Limb (tissue), 2 donors: ENCODE measurements around the gene NTMT2.
"Not testable (repeated sequence)": the region's sequence is repeated elsewhere in the genome, so short reads cannot be mapped to it uniquely, and the experiment has no call there.

Experiments
- DNase-seq, 2 donors: peaks; one replicate each; pipeline ENCODE4 v3.0.0-alpha.2; 2016; ENCODE audit errors: extremely low spot score in 2 of 2

Gene NTMT2

DNA sequence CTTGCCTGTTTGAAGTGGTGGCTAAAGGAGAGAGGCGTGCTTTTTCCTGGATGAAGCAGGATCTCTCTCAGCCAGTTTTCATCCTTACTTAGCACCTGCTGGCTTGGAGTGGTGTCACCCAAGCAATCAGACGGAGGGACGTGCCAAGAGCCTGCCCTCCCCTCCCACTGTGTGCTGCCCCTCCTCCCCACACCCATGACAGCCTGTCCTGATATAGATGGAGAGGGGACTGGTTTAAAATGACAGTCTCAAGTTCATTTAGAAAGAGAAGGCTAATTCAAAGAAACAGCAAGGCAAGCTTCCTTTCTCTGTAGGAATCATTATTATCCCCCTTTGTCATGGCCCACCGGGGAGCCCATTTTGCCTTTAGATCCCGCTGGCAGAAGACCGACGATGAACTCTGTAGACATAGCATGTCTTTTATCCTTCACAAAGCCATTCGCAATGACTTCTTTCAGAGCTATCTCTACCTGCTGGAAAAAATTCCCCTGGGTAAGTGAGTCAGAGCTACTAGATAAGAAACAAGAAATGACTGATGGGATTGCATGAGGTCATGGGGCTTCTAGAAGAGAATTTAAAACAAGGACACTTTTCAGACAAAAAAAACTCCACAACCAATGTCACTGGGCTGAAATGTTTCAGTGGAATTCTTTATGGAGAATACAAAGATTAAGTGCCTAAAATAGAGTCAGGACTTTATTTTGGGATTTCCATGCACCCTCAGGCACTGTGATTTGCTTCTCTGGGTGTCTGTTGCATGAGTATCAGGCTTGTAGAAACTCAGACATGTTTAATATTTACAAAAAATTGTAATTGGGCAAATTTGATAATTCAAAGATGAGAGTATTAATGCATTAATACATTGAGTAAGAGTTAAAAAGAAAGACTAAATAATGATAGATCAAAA lies at the start of gene NTMT2:
TSS of gene NTMT2 (plus strand) at position 190 of the 907 bp plus-strand sequence. CDS start at position 339, 149 bp downstream.
- no peak for DNase-seq

DNA sequence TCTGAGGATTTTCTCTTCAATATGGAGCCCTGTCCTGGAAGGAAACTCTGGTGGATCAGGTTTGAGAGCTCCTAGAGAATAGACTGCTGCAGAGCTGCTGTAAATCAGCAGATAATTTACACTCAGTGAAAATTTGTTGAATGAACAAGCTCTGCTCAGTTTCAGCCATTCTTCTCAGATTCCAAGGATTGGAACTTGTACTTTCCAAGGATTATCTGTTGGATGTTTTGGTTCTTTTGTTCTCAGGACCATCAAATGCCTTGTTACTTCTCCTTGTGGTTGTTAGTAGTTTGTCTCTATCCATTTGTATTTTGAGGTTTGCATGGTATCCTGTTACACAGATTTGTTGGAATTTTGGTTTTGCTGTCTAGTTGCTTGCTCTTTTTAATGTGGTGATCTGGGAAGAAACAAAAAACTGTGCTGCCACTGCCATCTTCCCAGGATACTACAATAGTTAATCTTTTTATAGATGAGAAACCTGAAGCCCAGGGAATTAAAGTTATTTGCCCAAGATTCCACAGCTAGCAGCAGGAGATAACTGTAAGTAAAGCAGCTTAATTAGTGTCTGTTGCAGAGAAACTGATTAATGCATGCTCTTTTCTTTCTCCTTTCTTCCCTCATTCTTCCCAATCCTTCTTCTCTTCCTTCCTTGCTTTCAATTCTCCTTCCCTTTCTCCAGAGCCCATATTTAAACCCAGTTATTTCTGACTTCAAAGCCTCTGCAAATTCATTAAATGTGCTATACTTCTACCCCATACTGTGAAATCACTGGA lies 49.6 kb upstream of the NTMT2 start:
- DNase-seq = no peak

DNA sequence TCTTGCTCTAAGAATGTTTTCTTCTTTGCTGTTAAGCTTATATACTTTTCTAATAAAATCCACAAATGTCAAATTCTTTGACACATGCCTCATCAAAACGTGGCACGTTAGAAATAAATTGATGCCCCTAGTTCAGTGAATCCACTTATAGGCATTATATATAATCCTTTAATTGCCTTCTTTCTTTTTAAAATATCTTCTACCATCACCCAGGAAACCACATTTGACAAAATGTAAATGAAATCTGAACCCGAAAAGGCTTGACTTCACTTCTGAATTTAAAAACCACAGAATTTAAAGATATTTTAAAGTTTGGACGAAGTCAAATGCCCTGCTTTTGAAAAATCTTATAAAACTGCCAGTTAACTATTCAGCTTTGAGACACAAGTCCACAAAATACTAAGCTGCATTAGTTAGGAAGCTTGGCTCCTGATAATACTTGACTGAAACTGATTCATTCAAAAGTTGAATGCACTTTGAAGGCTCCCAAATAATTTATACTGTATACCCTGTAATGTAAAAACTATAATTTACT lies 48.9 kb upstream of the NTMT2 start:
- DNase-seq = no peak

DNA sequence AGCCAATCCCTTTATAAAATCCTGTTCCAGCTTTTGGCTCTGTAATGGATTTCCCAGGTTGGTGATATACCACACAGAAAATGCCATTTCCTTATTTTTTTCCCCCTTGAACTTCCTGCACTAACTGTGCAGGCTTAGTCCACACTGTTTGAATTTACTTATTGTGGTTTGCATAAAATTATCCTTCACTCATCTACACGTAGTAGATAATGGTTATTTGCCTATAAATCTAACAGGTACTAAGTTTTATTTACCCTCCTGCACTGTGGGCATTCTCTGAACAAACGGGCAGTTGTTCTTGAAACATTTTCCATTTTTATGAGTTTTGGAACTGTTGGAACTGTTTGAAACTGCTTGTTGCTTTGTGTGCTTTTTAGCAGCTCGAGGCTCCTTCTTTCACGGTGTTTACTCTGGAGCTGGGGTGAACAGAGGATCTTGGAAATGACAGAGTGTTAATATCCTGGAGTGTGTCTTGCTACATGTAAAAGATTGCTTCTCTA lies 48.3 kb upstream of the NTMT2 start:
- DNase-seq = no peak

DNA sequence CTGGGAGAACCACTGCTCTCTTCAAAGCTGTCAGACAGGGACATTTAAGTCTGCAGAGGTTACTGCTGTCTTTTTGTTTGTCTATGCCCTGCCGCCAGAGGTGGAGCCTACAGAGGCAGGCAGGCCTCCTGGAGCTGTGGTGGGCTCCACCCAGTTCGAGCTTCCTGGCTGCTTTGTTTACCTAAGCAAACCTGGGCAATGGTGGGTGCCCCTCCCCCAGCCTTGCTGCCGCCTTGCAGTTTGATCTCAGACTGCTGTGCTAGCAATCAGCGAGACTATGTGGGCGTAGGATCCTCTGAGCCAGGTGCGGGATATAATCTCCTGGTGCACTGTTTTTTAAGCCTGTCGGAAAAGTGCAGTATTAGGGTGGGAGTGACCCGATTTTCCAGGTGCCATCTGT lies 32.6 kb upstream of the NTMT2 start:
- not testable (repeated sequence) for DNase-seq

DNA sequence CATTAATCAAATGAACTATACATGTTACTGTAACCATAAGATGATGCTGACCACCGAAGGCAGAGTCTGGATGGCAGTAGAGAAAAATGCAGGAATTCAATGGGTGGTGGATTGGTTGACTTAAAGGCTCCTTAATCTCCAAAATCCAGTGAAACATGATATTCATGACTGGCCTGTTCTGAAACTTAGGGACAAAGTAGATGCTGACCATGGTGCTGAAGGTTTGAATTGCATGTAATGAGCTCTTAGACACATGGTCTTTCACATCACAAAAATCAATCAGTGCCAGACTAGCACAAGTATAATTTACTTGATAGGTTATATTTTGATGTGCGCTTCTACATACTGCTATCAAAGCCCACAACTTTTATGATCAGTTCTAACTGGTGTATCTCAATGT lies 30.9 kb upstream of the NTMT2 start:
- DNase-seq = no peak

DNA sequence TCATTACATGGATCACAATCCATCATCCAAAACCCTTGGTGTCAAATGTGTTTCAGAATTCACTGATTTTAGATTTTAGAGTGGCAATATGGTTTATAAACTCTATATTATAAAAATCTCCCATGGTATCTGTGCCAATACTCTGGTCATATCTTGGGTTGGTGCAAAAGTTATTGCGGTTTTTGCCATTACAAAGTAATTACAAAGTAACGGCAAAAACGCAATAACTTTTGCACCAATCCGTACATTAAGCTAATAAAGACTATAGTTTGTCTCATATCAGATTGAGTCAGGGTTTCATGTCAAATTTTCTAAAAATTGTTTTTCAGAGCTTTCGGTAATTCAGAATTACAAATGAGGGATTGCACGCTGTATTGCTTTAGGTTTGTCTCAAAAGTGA lies 23.4 kb upstream of the NTMT2 start:
- DNase-seq = no peak

DNA sequence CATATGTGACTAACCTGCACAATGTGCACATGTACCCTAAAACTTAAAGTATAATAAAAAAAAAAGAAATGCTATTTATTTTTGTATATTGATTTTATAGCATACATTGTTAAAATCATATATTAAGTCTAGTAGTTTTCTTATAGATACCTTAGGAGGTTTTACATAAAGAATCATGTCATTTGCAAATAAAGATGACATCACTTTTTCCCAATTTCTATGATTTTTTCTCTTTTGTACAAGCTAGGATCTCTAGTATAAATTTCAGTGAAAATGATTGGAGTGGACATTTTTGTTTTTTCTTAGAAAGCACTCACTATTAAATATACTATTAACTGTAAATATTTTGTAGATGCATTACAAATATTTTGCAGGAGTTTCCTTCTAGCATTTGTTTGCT lies 20.5 kb upstream of the NTMT2 start:
- no peak for DNase-seq

DNA sequence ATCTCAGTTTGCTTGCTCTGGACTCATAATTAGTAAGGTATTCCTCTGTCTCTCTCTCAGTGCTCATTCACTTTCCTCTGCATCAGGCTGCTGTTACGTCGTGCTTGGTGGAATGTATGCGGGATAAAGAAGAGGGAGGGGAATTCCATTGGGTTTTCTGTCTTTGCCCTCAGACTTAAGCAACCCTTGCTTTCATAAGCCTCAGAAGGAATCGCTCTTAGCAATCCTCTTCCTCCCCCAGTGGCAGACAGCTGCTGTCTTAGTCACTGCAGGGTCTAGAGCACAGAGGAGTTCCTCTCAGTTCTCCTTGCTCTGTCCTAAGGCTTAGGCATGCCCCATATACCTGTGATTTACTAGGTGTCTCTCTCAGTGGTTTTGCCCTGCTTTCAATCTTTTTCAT lies 19.1 kb upstream of the NTMT2 start:
- no peak for DNase-seq

DNA sequence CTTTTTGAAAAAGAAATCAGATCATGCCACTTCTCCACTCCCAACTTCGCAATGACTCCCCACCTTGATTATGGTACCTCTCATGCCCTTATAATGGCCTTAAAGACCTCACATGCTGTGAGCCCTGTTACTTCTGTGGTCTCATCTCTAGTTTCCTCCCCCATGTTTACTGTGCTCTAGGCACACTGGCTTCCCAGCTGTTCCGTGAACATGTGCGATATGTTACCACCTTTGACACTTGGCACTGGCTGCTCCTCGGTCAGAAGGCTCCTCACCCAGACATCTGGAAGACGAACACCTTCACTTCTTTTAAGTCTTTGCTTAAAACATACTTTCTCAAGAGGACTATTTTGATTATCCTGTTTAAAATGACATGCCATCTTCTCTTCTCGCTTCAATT lies 14.3 kb upstream of the NTMT2 start:
- no peak for DNase-seq

DNA sequence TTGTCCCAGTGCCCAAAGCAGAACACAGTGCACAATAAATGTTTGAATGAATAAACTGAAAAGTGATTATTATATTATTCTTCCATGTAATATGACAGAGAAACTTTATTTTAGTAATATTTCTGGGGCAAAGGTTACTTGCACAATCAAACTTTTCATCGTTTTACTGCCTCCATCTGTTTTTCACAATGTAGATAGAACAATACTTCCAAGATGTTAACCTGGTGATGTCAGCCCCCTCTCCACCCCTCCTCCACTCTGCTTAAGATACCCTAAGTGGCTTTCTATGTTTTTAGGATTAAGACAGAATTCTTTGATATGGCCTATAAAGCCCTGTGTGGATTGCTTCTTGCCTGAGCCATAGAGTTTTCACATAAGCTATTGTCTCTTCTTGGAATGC lies 13.8 kb upstream of the NTMT2 start:
- no peak for DNase-seq

DNA sequence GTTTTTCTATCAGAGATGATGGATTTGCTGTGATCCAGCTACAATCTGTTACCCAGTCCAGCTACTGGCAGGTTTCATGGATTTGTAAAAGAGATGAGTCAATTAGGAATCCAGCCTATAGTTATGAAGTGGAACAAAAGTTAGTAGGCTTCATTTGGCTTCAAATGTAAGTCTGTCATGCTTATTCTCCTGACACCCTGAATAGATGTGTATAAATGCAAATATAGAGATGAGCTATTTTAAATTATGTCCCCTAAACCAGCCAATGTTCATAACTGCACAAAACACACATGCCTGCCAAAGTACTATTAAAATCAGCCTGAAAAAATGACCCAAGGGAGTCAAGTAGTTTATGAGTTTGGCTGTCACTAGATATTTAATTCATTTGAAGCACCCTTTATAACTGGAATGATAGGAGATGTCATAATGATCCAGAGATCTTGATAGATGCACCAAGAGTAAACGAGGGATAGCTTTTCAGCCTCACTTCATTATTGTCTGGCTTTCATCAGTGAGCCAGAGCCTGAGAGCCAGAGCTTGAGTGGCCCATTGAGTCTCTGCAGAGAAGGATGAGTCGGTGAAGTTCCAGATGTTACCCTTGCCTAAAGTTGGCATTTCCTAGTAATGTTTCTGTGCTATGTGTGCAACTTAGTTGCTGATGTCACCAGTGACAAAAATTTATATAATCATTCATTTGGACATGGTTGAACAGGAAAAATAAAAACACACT lies 11.8 kb upstream of the NTMT2 start:
- DNase-seq = peak in 1 of 2 donors; percentile 67

DNA sequence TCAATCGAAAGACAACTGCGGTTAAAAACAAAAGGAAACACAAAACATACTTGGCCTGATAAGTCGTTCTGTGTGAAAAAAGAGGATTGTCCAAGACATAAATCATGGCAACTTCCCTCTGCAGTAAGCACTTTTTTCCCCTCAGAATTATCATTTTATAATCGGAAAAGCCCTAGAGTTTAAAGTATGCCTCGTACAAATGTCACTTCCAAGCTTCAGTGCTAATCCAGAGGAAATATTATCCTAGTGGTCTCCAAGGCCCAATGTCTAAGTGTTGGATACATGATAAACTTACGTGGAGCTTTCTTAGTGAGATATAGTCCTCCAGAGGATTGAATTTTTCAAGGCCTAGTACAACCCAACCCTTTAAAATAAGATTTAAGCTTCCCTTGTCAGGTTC lies 11.2 kb upstream of the NTMT2 start:
- peak in 1 of 2 donors; percentile 55 for DNase-seq

DNA sequence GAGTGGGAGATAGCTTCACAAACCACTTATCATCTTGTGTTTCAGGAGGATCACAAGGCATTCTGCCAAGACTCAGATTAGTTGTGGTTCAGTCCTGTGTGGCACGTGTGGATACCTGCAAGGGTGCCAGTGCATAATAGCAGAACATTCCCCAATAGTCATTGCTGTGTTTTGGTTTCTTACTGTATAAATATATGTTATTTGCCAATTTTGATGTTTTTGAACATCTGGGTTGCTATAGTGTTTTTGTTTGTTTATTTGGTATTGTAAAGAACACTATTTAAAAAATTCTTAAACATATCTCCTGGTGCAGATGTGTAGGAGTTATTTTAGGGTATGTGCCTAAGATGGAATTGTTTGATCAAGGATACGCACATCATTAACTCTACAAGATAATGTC lies 5.4 kb upstream of the NTMT2 start:
- DNase-seq = peak in 1 of 2 donors; percentile 14

DNA sequence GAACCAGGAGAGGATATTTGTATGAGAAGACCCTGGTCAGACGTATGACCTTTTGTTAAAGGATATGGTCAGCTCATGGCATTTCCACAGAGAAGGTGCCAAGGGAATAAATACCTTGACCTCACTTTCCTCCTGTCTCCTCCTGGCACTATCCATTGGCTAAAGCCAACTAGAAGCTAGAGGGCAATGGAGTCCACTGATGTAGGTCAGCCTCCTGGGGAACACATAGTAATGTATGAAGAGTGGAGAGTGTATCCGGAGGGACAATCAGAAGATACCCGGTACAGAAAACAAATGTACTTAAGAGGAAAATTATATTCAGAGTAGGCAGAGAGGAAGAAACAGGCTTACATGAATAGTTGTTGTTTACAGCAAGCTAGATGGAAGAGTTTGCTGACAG lies 698 bp upstream of the NTMT2 start:
- no peak for DNase-seq

DNA sequence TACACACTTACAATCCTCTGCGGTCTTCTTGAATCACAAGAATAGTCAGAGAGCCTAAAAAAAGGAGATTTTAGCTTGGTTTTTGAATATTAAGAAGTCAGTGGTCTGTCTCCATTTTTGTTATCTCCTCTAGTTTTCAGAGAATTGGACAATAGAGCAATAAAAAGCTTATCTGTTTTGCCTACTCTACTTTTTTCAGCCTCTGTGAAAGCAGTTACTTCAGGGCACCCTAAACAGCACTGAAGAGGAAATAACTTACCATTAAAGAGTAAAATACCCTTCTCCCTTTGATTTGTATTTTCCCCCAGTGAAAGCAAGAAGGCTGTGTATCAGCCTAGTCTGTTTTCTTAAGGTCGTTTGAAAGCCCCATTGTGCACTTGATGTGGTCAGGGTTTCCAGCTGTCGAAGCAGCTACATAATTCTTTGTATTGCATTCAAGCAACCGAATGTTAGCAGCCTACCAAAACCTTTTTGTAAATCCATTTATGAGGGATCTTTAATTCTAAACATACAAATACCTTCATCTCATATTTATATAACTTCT lies 1.0 kb downstream of the NTMT2 start:
- no peak for DNase-seq

DNA sequence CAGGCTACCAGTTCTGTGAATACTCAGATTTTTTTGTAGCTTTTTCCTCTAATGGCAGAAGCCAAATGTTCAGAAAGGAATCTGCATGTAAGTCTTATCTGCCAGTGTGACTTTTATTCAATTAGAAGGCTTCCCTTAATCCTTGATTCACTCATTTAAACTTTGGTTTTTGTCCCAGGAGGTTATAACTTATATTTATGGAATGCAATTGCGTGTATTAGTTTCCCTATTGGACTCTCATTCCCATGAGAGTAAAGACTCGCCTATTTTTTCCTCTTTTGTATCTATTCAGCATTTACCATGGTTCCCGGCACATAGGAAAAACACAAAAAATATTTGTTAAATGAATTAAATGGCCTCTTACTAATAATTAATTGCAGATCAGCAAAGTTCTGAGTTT lies 3.5 kb downstream of the NTMT2 start:
- no peak for DNase-seq

DNA sequence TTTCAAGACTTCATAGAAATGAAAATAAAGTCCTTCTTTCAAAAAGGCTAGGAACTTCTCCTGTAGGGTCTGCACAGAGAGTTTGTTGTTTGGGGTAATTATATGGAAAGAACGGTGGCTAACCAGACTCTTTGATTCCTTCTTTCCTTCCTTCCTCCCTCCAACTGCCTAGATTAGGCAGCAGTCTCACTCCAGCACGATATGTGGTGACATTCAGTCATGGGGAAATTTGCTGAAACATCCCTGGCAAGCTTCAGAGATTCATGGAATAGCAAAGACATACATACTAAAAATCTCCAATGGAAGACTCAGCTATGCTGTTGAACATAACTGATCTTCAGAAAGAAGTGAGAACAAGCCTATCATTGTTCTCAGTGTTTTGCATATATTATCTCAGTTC lies 4.3 kb downstream of the NTMT2 start:
- no peak for DNase-seq

DNA sequence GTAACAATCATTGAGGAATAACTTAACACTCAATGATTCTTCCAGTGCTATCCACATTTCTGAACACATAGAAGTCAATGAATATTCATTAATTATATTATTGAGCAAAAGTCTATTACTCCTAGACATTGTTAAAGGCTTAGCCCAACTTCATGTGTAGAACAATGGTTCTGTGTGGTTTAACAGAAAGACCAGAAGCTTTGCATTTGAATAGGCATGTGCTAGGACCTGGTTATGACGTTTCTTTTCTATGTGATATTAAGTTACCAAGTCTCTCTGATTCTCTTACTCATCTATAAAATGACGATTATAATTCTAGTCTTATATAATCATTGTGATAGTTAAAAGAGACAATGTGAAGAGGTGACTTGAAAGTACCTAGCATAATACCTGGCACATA lies 5.2 kb downstream of the NTMT2 start:
- no peak for DNase-seq

DNA sequence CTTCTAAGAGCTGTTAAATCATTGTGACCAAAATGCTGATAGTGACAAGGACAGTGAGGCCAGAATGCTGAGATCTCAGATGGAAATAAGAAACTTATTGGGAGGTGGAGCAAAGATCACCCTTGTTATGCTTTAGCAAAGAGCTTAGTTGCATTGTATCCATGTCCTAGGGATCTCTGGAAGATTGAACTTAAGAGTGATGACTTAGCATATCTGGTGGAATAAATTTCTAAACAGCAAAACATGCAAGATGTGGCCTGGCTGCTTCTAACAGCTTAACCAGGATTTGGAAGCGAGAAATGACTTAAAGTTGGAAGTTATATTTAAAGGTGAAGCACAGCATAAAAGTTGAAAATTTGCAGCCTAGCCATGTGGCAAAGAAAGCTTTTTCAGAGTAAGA lies 7.7 kb downstream of the NTMT2 start:
- no peak for DNase-seq

DNA sequence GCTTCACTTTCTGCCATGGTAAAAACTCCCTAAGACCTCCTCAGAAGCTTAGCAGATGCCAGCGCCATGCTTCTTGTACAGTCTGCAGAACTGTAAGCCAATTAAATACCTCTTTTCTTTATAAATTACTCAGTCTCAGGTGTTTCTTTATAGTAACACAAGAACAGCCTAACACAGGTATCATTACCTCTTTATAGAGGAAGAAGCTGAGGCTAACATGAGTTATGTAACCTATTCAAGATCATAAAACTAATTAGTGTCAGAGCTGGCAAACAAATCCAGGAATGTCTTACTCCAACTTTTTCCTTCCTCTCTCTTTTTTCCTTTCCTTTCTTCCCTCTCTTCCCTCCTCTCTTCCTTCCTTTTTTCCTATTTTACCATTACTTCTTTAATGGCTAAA lies 9.3 kb downstream of the NTMT2 start:
- no peak for DNase-seq
